Kidney (tissue), 14 donors: ENCODE measurements around the gene ACTN4. TPM values are rescaled to one million over a fixed set of nuclear protein-coding genes. Genes with fewer than 3 reads are reported as not detected.
A peak's percentile ranks its signal among the peaks of the same experiment; 100 is the strongest.

Source experiments
- DNase-seq, 5 donors: peaks; one replicate each; pipeline ENCODE4 v3.0.0-alpha.2; 2013 to 2020
- FAIRE-seq: peaks from 2 replicates; lab custom pipeline; 2012; peaks lifted over from hg19 to GRCh38; lab: Jason Lieb, UNC
- H3K27ac ChIP-seq, 2 donors: one replicate each; pipeline ENCODE4 v1.7.0; 2013; ENCODE audit warnings: low read depth in 2 of 2, low read length in 2 of 2, inconsistent platforms in 1 of 2
- H3K27me3 ChIP-seq: one replicate; pipeline ENCODE4 v1.7.1; 2013; ENCODE audit warnings: low read length, inconsistent platforms; ENCODE audit not compliant: control insufficient read depth, insufficient read depth
- H3K36me3 ChIP-seq, 3 donors: one replicate each; pipeline versions ENCODE4 v1.7.0 to v1.7.1; 2013; ENCODE audit warnings: low read length in 3 of 3, control low read depth in 1 of 3, inconsistent platforms in 1 of 3; ENCODE audit not compliant: insufficient read depth in 3 of 3, control insufficient read depth in 2 of 3
- H3K4me1 ChIP-seq, 3 donors: one replicate each; pipeline versions ENCODE4 v1.7.0 to v1.7.1; 2013; ENCODE audit warnings: low read length in 3 of 3, inconsistent platforms in 1 of 3, low read depth in 1 of 3; ENCODE audit not compliant: control insufficient read depth in 2 of 3, insufficient read depth in 2 of 3
- H3K4me3 ChIP-seq, 3 donors: one replicate each; pipeline versions ENCODE4 v1.7.0 to v1.8.1; 2013; ENCODE audit warnings: low read length in 3 of 3, control low read depth in 1 of 3, inconsistent platforms in 1 of 3
- H3K9ac ChIP-seq, 3 donors: one replicate each; pipeline versions ENCODE4 v1.7.0 to v1.7.1; 2013; ENCODE audit warnings: low read length in 3 of 3, control low read depth in 1 of 3, inconsistent platforms in 1 of 3
- H3K9me3 ChIP-seq, 3 donors: one replicate each; pipeline versions ENCODE4 v1.7.0 to v1.7.1; 2013; ENCODE audit warnings: low read length in 3 of 3, control low read depth in 1 of 3, inconsistent platforms in 1 of 3; ENCODE audit not compliant: control insufficient read depth in 2 of 3, insufficient read depth in 1 of 3
- intact Hi-C: fragments of 100-400 bp; cut with DNase I; formaldehyde crosslinking; loops from one replicate; pipeline ENCODE4 v1.11.1; 2022
- polyA plus RNA-seq: library from polyadenylated mRNA; stranded (reverse); fragments of 350-450 nt; fragmentation: Illumina TruSeq; extraction: RNeasy Lipid Tissue Mini Kit (QIAGEN cat#74804); gene quantifications from one replicate; pipeline ENCODE4 v1.2.3, GENCODE V29; 2014; ENCODE audit warnings: low read depth, low replicate concordance; ENCODE audit not compliant: insufficient read depth
- total RNA-seq: library from RNA; stranded (reverse); fragmentation: NEBNext Ultra II Directional; extraction: Animal tissue kit (Norgen Biotek cat#: 25700); gene quantifications from one replicate; pipeline ENCODE4 v1.2.1, GENCODE V29; 2021
- TF ChIP-seq, protein P1 (sequence below): IDR thresholded peaks from 3 replicates; pipeline ENCODE4 v1.5.1; 2012; ENCODE audit warnings: mild to moderate bottlenecking, moderate library complexity, borderline replicate concordance; ENCODE audit not compliant: insufficient read depth; ENCODE audit errors: extremely low read depth
- donor health status: control.
- donor health status: control.
- donor health status: control.
- donor health status: control.
- donor health status: control.
- donor health status: DM: yes; HTN: yes; CAD: no.
- donor health status: Normal renal cell carcinoma (clear cell type).

ACTN4 gene
- total and polyA plus RNA-seq, 2 donors from 2014 or later: 231 to 606 TPM

DNA sequence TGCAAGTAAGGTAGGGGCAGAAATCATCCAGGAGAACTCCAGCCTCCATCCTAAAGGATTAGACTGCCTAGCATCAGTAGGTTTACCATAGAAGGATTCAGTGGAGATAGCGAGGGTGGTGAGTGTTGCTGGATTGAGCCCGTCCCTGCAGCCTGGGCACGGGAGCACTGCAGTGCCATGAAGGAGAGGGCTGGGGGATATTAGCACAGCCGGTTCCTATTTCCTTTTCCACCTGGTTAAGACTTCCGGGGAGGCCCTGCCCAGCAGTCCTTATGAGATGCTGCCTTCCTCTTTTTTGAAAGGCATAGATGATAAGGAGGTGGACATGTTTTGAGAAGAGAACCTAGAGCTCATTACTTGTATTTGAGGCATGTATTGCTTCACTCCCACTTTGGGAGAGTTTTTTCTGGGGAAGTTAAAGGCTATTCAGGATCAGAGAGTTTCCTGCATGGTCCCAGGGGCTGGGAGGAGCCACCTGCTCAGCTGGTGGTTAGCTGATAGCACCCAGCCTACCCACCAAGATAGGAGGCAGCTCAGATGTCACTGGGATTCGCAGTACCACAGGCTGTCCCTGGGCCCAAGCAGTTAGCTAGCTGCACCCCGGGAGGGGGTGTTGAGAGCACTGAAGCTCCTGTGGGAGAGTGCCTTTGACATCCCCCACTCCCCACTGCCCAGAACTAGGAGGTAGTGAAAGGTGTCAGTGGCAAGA, 17.2 kb downstream of the ACTN4 start:
- Histone ChIP-seq H3K36me3 (peaks cover 0 to 8% (median 2%) of the 10 kb centered on the region in 3 donors), H3K9me3 (no peaks in the 10 kb centered on the region), H3K27me3 (no peaks in the 10 kb centered on the region), H3K27ac (peak overlapping the region; percentile 94 to 96), H3K4me3 (peak overlapping the region in 1 of 3 donors; percentile 22), H3K4me1 (peaks cover 36 to 86% (median 85%) of the 10 kb centered on the region in 3 donors), H3K9ac (peak overlapping the region in 2 of 3 donors; percentile 53 to 87)
- no peak for FAIRE-seq
- DNase-seq: peak in 2 of 5 donors; percentile 54 to 62
- intact Hi-C loops: no loop called here
- TF ChIP-seq, protein P1, sequence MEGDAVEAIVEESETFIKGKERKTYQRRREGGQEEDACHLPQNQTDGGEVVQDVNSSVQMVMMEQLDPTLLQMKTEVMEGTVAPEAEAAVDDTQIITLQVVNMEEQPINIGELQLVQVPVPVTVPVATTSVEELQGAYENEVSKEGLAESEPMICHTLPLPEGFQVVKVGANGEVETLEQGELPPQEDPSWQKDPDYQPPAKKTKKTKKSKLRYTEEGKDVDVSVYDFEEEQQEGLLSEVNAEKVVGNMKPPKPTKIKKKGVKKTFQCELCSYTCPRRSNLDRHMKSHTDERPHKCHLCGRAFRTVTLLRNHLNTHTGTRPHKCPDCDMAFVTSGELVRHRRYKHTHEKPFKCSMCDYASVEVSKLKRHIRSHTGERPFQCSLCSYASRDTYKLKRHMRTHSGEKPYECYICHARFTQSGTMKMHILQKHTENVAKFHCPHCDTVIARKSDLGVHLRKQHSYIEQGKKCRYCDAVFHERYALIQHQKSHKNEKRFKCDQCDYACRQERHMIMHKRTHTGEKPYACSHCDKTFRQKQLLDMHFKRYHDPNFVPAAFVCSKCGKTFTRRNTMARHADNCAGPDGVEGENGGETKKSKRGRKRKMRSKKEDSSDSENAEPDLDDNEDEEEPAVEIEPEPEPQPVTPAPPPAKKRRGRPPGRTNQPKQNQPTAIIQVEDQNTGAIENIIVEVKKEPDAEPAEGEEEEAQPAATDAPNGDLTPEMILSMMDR: no peak

GRCh38 chr19:38665219-38665931, 17.9 kb downstream of the ACTN4 start:
- H3K9me3 ChIP-seq: no peaks in the 10 kb centered on the region
- H3K27me3 ChIP-seq: no peaks in the 10 kb centered on the region
- H3K4me3 ChIP-seq: no peak overlapping the region
- peak overlapping the region in 2 of 3 donors; percentile 53 to 87 for H3K9ac ChIP-seq
- DNase-seq (peak in 1 of 5 donors; percentile 35), FAIRE-seq (no peak)
- H3K4me1 ChIP-seq: peaks cover 40 to 89% (median 88%) of the 10 kb centered on the region in 3 donors
- intact Hi-C loops: no loop called here
- peak overlapping the region; percentile 94 to 96 for H3K27ac ChIP-seq
- TF ChIP-seq, protein P1: no peak
- H3K36me3 ChIP-seq: peaks cover 0 to 8% (median 2%) of the 10 kb centered on the region in 3 donors

GRCh38 chr19:38665950-38666662, 18.7 kb downstream of the ACTN4 start:
- peak; percentile 86 to 97 (median 92) for DNase-seq
- no peaks in the 10 kb centered on the region for H3K27me3 ChIP-seq
- peaks cover 40 to 84% (median 82%) of the 10 kb centered on the region in 3 donors for H3K4me1 ChIP-seq
- intact Hi-C loops: no loop called here
- H3K27ac ChIP-seq: peak overlapping the region; percentile 94 to 96
- no peak for FAIRE-seq
- TF ChIP-seq, protein P1: no peak
- H3K36me3 ChIP-seq: peaks cover 0 to 3% (median 0%) of the 10 kb centered on the region in 3 donors
- peak overlapping the region in 2 of 3 donors; percentile 54 to 87 for H3K9ac ChIP-seq
- no peaks in the 10 kb centered on the region for H3K9me3 ChIP-seq
- H3K4me3 ChIP-seq: no peak overlapping the region
